ENCODE measurements around the gene OR4E2. TPM values are rescaled to one million over a fixed set of nuclear protein-coding genes. Genes with fewer than 3 reads are reported as not detected.

Gene OR4E2
- total RNA-seq, 4 donors from 2014 or later: not detected

- no peak overlapping the region for H3K4me3 ChIP-seq (ENCODE audit: low read depth, poor library complexity, severe bottlenecking)
- 72% methylated on average over 2 of the region's 2 CpGs for WGBS, 2 donors
- TF ChIP-seq, protein P1, sequence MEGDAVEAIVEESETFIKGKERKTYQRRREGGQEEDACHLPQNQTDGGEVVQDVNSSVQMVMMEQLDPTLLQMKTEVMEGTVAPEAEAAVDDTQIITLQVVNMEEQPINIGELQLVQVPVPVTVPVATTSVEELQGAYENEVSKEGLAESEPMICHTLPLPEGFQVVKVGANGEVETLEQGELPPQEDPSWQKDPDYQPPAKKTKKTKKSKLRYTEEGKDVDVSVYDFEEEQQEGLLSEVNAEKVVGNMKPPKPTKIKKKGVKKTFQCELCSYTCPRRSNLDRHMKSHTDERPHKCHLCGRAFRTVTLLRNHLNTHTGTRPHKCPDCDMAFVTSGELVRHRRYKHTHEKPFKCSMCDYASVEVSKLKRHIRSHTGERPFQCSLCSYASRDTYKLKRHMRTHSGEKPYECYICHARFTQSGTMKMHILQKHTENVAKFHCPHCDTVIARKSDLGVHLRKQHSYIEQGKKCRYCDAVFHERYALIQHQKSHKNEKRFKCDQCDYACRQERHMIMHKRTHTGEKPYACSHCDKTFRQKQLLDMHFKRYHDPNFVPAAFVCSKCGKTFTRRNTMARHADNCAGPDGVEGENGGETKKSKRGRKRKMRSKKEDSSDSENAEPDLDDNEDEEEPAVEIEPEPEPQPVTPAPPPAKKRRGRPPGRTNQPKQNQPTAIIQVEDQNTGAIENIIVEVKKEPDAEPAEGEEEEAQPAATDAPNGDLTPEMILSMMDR (IDR thresholded peaks at IDR 0.05): no peak
- DNase-seq (ENCODE audit: low spot score in 2 of 2): no peak
- intact Hi-C loops (cut with DNase I; ENCODE audit: low total_unique reads): no loop called here
Measured at GRCh38 chr14:21712036-21712435, 58.4 kb downstream of the OR4E2 start.

- no peak for DNase-seq (ENCODE audit: low spot score in 2 of 2)
- WGBS, 2 donors: 75 to 80% methylated on average over 6 of the region's 6 CpGs
- TF ChIP-seq, protein P1 (IDR thresholded peaks at IDR 0.05): no peak
- TF ChIP-seq POLR2A (IDR thresholded peaks at IDR 0.05): no peak
- intact Hi-C loops (cut with DNase I; ENCODE audit: low total_unique reads): no loop called here
- no peak overlapping the region for H3K4me3 ChIP-seq (ENCODE audit: low read depth, poor library complexity, severe bottlenecking)
Measured at GRCh38 chr14:21714318-21714929, 60.8 kb downstream of the OR4E2 start.

Other genes starting within 250 kb of the OR4E2 start
- gene CHD8, start 197.7 kb upstream of the OR4E2 start, total RNA-seq: 10 to 100 TPM; 78.4 to 98.6 (median 97.0) TPM
- 10 to 100 TPM; 11.3 to 19.9 (median 15.4) TPM for gene RAB2B, start 176.9 kb upstream of the OR4E2 start, total RNA-seq
- gene TOX4, start 176.6 kb upstream of the OR4E2 start, total RNA-seq: 10 to 100 TPM; 69.8 to 94.9 (median 75.7) TPM
- gene METTL3, start 142.5 kb upstream of the OR4E2 start, total RNA-seq: 10 to 100 TPM; 33.4 to 60.0 (median 39.8) TPM
- 1 to 10 TPM; 2.2 to 4.8 (median 4.4) TPM for gene SALL2, start 127.5 kb upstream of the OR4E2 start, total RNA-seq
- not detected for gene OR10G3, start 73.8 kb upstream of the OR4E2 start, total RNA-seq
- gene OR10G2, start 18.9 kb upstream of the OR4E2 start, total RNA-seq: not detected
- gene OR4E1, start 20.0 kb downstream of the OR4E2 start, total RNA-seq: not detected